GM18498 (cell line): ENCODE measurements around the gene SPATA32.

Experiments used
- ATAC-seq: cut with Tn5 transposase; IDR thresholded peaks from one replicate; pipeline ENCODE4 v1.9.1; 2021; ENCODE audit warnings: mild to moderate bottlenecking, moderate library complexity; ENCODE audit not compliant: unreplicated experiment

SPATA32 gene

GRCh38 chr17:45248132-45248957, 13.5 kb downstream of the SPATA32 start:
- peak; percentile 65 for ATAC-seq

DNA sequence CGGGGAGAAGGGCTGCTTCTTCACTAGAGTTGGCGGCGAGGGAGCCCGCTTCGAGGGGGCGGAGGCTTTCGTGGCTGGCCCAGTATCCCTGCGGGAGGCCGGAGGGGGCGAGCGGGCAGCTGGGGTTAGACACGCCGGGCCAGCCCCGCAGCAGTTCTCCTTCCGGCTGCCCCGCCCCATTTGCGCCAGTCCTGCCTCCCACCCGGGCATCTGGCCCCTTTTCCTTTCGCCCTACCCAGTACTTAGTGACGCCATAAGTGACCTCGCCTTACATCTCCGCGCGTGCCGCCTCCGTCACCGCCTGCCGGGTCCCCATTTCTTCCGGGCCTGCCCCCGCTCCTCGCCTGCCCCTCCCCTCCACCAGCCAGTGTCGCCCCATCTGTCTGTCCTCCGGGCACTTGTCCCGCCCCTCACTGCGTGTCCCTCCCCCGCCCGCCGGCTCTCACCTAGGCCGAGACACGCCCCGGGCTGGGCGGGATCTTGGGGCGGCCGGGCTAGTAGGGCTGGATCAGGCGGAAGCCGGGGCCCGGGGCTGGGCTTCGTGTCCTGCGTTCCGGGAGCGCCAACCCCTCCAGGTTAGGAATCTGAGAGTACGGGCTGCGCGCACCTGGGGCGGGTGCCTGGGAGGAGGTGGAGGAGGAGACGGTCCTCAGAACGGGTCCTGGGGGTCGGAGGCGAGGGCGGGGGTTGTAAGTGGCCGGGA, 14.3 kb downstream of the SPATA32 start:
- ATAC-seq, result peak; percentile 81

- no peak for ATAC-seq
These were observed 14.9 kb downstream of the SPATA32 start for GRCh38 chr17:45246861-45247428.

- ATAC-seq, result no peak
These were observed 15.6 kb downstream of the SPATA32 start for GRCh38 chr17:45246338-45246737.

DNA sequence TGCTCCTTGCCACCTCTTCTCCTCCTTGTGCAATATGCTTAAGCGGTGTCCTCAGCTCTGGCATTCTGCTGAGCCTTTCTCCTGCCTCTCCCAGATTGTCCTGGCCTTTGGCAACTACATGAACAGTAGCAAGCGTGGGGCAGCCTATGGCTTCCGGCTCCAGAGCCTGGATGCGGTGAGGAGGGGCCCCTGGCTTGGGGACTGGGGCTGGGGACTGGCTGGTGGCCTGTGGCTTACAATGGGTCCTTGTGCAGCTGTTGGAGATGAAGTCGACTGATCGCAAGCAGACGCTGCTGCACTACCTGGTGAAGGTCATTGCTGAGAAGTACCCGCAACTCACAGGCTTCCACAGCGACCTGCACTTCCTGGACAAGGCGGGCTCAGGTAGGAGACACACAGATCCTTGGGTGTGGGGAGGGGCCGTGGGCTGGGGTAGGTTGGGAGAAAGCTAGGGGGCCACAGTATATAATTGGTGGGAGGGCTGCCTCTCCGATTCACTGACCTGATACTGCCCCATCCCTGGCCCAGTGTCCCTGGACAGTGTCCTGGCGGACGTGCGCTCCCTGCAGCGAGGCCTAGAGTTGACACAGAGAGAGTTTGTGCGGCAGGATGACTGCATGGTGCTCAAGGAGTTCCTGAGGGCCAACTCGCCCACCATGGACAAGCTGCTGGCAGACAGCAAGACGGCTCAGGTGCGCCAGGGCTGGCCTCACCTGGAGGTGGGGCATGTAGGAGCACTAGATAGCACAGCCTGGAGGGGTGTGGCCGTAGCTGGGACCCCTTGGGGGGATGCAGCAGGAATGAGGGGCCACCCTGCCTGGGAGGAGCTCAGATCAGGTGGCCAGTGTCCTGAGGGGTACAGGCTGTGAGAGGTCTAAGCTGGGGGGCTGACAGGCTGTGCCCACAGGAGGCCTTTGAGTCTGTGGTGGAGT, 16.9 kb downstream of the SPATA32 start:
- ATAC-seq, result no peak

DNA sequence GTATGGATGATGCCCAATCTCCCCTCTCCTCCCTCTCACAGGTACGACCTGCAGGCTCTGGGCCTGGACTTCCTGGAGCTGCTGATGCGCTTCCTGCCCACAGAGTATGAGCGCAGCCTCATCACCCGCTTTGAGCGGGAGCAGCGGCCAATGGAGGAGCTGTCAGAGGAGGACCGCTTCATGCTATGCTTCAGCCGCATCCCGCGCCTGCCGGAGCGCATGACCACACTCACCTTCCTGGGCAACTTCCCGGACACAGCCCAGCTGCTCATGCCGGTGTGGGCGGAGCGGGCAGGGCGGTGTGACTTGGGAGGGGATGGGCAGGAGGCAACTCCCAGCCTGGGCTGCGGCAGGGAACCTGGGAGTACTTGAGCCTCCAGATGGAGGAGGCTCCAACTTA, 18.1 kb downstream of the SPATA32 start:
- ATAC-seq, result no peak

DNA sequence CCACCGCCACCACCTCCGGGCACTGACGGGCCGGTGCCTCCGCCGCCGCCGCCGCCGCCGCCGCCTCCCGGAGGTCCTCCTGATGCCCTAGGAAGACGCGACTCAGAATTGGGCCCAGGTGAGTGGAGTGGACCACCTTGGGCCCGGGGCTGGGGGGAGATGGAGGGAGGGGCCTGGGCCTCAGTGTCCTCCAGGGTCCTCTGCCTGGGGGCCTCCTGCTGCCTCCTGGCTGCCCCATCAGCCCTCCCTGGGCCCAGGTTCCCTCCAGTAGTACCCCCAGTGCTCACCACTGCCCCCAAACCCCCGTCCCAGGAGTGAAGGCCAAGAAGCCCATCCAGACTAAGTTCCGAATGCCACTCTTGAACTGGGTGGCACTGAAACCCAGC, 19.9 kb downstream of the SPATA32 start:
- ATAC-seq, result no peak

DNA sequence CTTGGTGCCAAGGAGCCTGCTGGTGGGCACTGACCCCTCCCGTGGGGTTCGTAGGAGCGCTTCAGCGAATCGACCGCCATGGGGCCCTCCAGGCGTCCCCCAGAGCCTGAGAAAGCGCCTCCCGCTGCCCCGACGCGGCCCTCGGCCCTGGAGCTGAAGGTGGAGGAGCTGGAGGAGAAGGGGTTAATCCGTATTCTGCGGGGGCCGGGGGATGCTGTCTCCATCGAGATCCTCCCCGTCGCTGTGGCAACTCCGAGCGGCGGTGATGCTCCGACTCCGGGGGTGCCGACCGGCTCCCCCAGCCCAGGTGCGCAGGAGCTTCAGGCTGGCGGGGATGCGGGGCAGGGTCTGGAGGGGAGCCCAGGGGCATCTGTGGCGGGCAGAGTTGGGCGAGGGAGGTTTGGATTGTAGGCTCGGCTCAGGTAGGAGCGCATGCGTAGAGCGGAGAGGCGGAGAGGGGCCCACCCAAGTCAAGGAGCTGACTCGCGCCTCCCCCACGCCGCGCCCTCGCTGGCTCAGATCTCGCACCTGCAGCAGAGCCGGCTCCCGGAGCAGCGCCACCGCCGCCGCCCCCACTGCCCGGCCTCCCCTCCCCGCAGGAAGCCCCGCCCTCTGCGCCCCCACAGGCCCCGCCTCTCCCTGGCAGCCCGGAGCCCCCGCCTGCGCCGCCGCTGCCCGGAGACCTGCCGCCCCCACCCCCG, 20.4 kb downstream of the SPATA32 start:
- no peak for ATAC-seq

- ATAC-seq, result no peak
These were observed 21.0 kb downstream of the SPATA32 start for GRCh38 chr17:45240905-45241327.

DNA sequence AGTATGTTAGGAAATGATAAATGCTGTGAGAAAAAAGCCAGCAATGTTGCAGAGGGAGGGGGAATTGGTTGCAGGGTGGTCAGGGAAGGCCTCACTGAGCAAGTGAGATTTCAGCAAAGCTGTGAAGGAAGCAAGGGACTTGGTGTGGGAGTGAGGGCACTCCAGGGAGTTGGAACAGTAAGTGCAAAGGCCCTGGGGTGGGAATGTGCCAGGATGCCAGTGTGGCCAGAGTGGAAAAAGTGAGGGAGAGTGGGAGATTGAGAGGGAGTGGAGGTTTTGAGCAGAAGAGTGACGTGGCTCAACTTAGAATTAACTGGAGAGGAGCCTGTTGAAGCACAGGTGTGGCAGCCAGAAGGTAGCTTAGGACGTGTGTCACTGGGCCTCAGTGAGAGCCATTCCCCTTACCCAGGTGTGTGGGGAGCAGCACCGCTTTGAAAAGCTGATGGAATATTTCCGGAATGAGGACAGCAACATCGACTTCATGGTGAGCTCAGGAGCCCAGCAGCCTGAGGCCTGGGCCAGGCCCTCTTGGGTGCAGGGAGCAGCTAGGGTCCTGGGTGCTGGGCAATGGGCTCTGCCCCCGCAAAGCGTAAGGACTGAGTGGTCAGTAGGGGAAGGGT, 23.6 kb downstream of the SPATA32 start:
- ATAC-seq, result no peak

- ATAC-seq, result no peak
These were observed 24.2 kb downstream of the SPATA32 start for GRCh38 chr17:45237686-45238085.

DNA sequence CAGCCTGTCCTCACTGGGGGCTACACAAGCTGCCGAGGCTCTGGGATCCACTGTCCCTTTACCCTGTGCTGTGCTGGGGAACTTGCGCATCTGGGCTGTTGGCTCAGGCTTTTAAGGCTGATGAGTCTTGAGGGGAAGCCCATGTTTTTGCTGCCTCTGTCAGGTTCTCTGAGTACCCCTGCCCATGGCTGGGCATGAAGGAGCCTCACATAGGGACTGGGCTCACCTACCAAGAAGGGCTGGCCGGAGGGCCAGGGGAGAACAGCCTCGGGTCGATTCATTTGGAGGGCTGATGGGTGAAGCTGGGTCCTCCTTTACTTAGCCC, 25.6 kb downstream of the SPATA32 start:
- ATAC-seq, result no peak

- ATAC-seq, result no peak
These were observed 26.2 kb downstream of the SPATA32 start for GRCh38 chr17:45235416-45236281.

DNA sequence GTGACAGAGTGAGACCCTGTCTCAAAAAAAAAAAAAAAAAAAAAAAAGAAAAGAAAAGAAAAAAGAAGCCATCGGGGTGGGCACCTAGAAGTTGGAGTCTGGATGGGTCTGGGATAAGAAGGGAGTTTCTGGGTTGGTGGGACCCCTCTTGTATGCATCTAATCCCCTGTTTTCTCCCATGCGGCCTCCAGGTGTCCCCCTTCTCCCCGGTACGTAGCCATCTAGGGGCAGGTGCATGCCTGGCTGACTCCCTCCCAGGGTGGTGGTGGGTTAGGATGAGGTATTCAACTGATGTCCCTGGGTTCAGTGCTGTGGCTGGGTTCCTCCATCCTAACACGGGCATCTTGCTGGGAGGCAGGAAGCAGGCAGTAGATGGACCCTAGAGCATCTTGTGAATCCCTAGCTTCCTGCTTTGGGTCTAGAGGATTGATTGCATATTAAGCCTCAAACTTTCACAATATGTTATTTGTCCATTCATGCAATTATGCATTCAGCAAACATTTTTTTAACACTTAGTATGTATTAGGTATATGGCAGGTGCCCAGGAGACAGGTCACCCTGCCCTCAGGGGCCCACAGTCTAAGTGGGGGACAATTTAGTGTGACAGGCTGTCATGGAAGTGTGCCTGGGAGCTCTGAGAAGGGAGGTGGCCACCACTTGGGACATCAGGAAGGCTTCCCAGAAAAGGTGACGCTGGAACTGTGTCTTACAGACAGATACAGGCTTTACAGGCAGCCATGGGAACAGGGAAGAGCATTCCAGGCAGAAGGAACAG, 27.1 kb downstream of the SPATA32 start:
- ATAC-seq, result no peak

- no peak for ATAC-seq
These were observed 28.4 kb downstream of the SPATA32 start for GRCh38 chr17:45233423-45233924.

- ATAC-seq, result no peak
These were observed 29.1 kb downstream of the SPATA32 start for GRCh38 chr17:45232514-45233422.

DNA sequence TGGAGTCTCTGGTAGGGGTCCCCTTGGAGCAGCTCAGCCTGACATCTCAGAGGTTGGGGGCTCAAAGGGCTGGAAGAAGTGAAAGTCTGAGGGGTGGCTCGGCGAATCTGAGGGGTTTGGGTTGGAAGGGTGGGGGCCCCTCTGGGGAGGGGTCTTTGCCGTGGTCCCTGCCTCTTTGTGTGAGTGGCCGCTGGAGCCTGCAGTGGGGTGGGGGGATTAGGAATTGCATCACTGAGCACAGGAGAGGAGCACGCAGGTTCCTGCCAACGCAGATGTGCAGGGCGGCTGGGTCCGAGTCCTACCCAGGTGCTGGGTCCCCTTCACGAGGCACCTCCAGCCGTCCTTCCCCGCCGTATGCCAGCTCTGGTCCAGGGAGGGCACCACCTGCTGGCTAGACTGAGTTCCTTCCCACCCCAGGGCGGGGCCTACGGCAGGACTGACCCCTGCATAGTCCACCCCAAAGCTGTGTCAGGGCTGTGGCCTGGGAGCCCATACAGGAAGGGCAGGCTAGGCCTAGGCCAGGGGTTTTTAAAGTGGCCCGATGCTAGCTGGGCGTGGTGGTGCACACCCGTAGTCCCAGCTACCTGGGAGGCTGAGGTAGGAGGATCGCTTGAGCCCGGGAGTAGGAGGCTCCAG, 30.3 kb downstream of the SPATA32 start:
- ATAC-seq, result no peak
